H1 (cell line): ENCODE results near the gene SPEN. TPM values are rescaled to one million over a fixed set of nuclear protein-coding genes. Genes with fewer than 3 reads are reported as not detected.

Experiments
- CTCF ChIA-PET: fragments of 300-600 bp; sonication (Branson Sonifier 250); formaldehyde crosslinking; loops from one replicate; lab custom pipeline; 2021; ENCODE audit not compliant: partially characterized antibody; lab: Charles Lee
- POLR2A ChIA-PET: fragments of 300-600 bp; sonication (Branson Sonifier 250); formaldehyde crosslinking; loops from one replicate; lab custom pipeline; 2021; ENCODE audit warnings: inconsistent platforms; ENCODE audit not compliant: partially characterized antibody; lab: Charles Lee
- DNase-seq, 2 experiments: peaks; one replicate each; pipeline versions ENCODE4 v3.0.0 to v3.0.0-alpha.2; 2010 to 2022; ENCODE audit warnings: low spot score in 2 of 2, low read depth in 1 of 2, mixed read lengths in 1 of 2
- FAIRE-seq: peaks from 2 replicates; lab custom pipeline; 2011; peaks lifted over from hg19 to GRCh38; lab: Jason Lieb, UNC
- H2AFZ ChIP-seq: 2 replicates; pipeline ENCODE4 v1.8.1; 2012; ENCODE audit warnings: low read length, inconsistent platforms
- H2AK5ac ChIP-seq: 2 replicates; pipeline ENCODE4 v1.6.1; 2013; ENCODE audit warnings: low read depth, low read length
- H2BK120ac ChIP-seq: replicated peaks from 2 replicates; pipeline ENCODE3; 2013; ENCODE audit warnings: low read depth, low read length, inconsistent platforms
- H2BK12ac ChIP-seq: 2 replicates; pipeline ENCODE4 v1.6.1; 2013; ENCODE audit warnings: low read depth, low read length
- H2BK15ac ChIP-seq: 2 replicates; pipeline ENCODE4 v1.6.1; 2013; ENCODE audit warnings: low read length
- H2BK20ac ChIP-seq: 2 replicates; pipeline ENCODE4 v1.6.1; 2013; ENCODE audit warnings: low read length
- H2BK5ac ChIP-seq: 2 replicates; pipeline ENCODE4 v1.6.1; 2013; ENCODE audit warnings: low read depth, low read length
- H3K14ac ChIP-seq: 2 replicates; pipeline ENCODE4 v1.6.1; 2013; ENCODE audit warnings: inconsistent platforms; ENCODE audit not compliant: insufficient read length
- H3K18ac ChIP-seq: 2 replicates; pipeline ENCODE4 v1.6.1; 2013; ENCODE audit warnings: low read length; ENCODE audit errors: extremely low read depth
- H3K23ac ChIP-seq: 2 replicates; pipeline ENCODE4 v1.6.1; 2013; ENCODE audit warnings: inconsistent platforms; ENCODE audit not compliant: insufficient read length
- H3K23me2 ChIP-seq: 2 replicates; pipeline ENCODE4 v1.6.1; 2013; ENCODE audit warnings: low read depth, low read length
- H3K27ac ChIP-seq: 2 replicates; pipeline ENCODE4 v1.6.1; 2011; ENCODE audit warnings: low read depth, low read length, inconsistent platforms
- H3K27me3 ChIP-seq, 4 experiments: replicated peaks in 1 of 4; 1 replicate in 1 of 4; 2 replicates in 3 of 4; pipeline versions ENCODE4 v1.6.1 to v1.8.1; 2011 to 2013; ENCODE audit warnings: low read length in 3 of 4, mild to moderate bottlenecking in 3 of 4, inconsistent platforms in 2 of 4, mixed read lengths in 2 of 4, moderate library complexity in 1 of 4; ENCODE audit not compliant: control insufficient read depth in 3 of 4, insufficient read depth in 3 of 4; ENCODE audit errors: extremely low read depth in 1 of 4
- H3K36me3 ChIP-seq, 4 experiments: 2 replicates each; pipeline versions ENCODE4 v1.6.1 to v1.8.1; 2011 to 2013; ENCODE audit warnings: mild to moderate bottlenecking in 4 of 4, low read length in 3 of 4, moderate library complexity in 2 of 4, control low read depth in 1 of 4, inconsistent platforms in 1 of 4; ENCODE audit not compliant: insufficient read depth in 4 of 4, control insufficient read depth in 2 of 4
- H3K4ac ChIP-seq: replicated peaks from 2 replicates; pipeline ENCODE3; 2013; ENCODE audit warnings: low read length, low read depth, mixed read lengths, inconsistent platforms; ENCODE audit not compliant: insufficient read length
- H3K4me1 ChIP-seq, 4 experiments: replicated peaks in 1 of 4; 1 replicate in 1 of 4; 2 replicates in 3 of 4; pipeline versions ENCODE4 v1.6.1 to v1.8.1; 2011 to 2013; ENCODE audit warnings: low read length in 3 of 4, inconsistent platforms in 2 of 4, mixed read lengths in 1 of 4; ENCODE audit not compliant: insufficient read depth in 4 of 4, control insufficient read depth in 3 of 4
- H3K4me2 ChIP-seq, 2 experiments: 2 replicates each; pipeline versions ENCODE4 v1.6.1 to v1.8.1; 2011 to 2013; ENCODE audit warnings: low read depth in 2 of 2, low read length in 2 of 2, control low read depth in 1 of 2, inconsistent platforms in 1 of 2, mild to moderate bottlenecking in 1 of 2; ENCODE audit not compliant: insufficient read depth in 1 of 2
- H3K4me3 ChIP-seq, 4 experiments: fragments of 200-600, 300-600 bp in 1 of 4; sonication (generic), shearing (Covaris generic), sonication (Bioruptor Twin) in 1 of 4; 2 replicates each; pipeline versions ENCODE4 v1.5.1 to v1.8.1; 2011 to 2016; ENCODE audit warnings: low read length in 4 of 4, low read depth in 3 of 4, control low read depth in 2 of 4, inconsistent platforms in 2 of 4, mild to moderate bottlenecking in 2 of 4, mixed read lengths in 1 of 4, moderate library complexity in 1 of 4; ENCODE audit not compliant: insufficient read depth in 2 of 4; ENCODE audit errors: extremely low read depth in 1 of 4
- H3K56ac ChIP-seq: replicated peaks from 2 replicates; pipeline ENCODE3; 2013; ENCODE audit warnings: low read depth, mild to moderate bottlenecking, mixed read lengths, low read length, inconsistent platforms; ENCODE audit not compliant: insufficient read length
- H3K79me1 ChIP-seq: 2 replicates; pipeline ENCODE4 v1.6.1; 2013; ENCODE audit warnings: low read depth, low read length, control low read depth
- H3K79me2 ChIP-seq, 2 experiments: 2 replicates each; pipeline versions ENCODE4 v1.6.1 to v1.8.1; 2012 to 2013; ENCODE audit warnings: low read length in 2 of 2, mild to moderate bottlenecking in 2 of 2, inconsistent platforms in 1 of 2; ENCODE audit not compliant: insufficient read depth in 2 of 2, control insufficient read depth in 1 of 2
- H3K9ac ChIP-seq, 4 experiments: replicated peaks in 1 of 4; 1 replicate in 1 of 4; 2 replicates in 3 of 4; pipeline versions ENCODE4 v1.6.1 to v1.8.1; 2011 to 2013; ENCODE audit warnings: low read depth in 3 of 4, low read length in 3 of 4, control low read depth in 2 of 4, mild to moderate bottlenecking in 2 of 4, moderate library complexity in 2 of 4, inconsistent platforms in 1 of 4; ENCODE audit errors: extremely low read depth in 1 of 4
- H3K9me3 ChIP-seq, 2 experiments: 2 replicates each; pipeline versions ENCODE4 v1.6.1 to v1.8.1; 2012 to 2013; ENCODE audit warnings: mild to moderate bottlenecking in 2 of 2, moderate library complexity in 2 of 2, control low read depth in 1 of 2, inconsistent platforms in 1 of 2, low read depth in 1 of 2, low read length in 1 of 2, mixed read lengths in 1 of 2; ENCODE audit not compliant: insufficient read depth in 2 of 2
- H4K20me1 ChIP-seq, 2 experiments: replicated peaks in 1 of 2; 2 replicates each; pipeline versions ENCODE3 to v1.8.1; 2011 to 2013; ENCODE audit warnings: inconsistent platforms in 2 of 2, low read length in 2 of 2, mild to moderate bottlenecking in 1 of 2; ENCODE audit not compliant: insufficient read depth in 2 of 2, control insufficient read depth in 1 of 2
- H4K5ac ChIP-seq: 2 replicates; pipeline ENCODE4 v1.6.1; 2013; ENCODE audit warnings: low read length, low read depth, mixed read lengths, inconsistent platforms; ENCODE audit not compliant: insufficient read length
- H4K8ac ChIP-seq: 2 replicates; pipeline ENCODE4 v1.8.0; 2013; ENCODE audit warnings: mild to moderate bottlenecking, moderate library complexity, low read length, inconsistent platforms; ENCODE audit not compliant: insufficient read depth; ENCODE audit errors: extremely low read depth
- H4K91ac ChIP-seq: replicated peaks from 2 replicates; pipeline ENCODE3; 2013; ENCODE audit warnings: low read length, mixed read lengths, inconsistent platforms; ENCODE audit not compliant: insufficient read length
- ASH2L ChIP-seq: fragments of 200-600, 300-600 bp; sonication (generic); IDR thresholded peaks from one replicate; pipeline ENCODE4 v1.7.1; 2017; ENCODE audit warnings: low read length
- JUN ChIP-seq: IDR thresholded peaks from 2 replicates; pipeline ENCODE4 v1.6.1; 2011; ENCODE audit warnings: low read depth, mild to moderate bottlenecking, improper control_type of control experiment, low read length
- KDM1A ChIP-seq: fragments of 200-600, 300-600 bp; sonication (generic); IDR thresholded peaks from 2 replicates; pipeline ENCODE4 v1.7.1; 2016; ENCODE audit warnings: mild to moderate bottlenecking, low read length, borderline replicate concordance
- KDM4A ChIP-seq: IDR thresholded peaks from one replicate; pipeline ENCODE4 v1.7.1; 2012; ENCODE audit warnings: low read depth, mild to moderate bottlenecking, moderate library complexity, low read length, inconsistent platforms; ENCODE audit not compliant: severe bottlenecking
- MAX ChIP-seq: IDR thresholded peaks from 2 replicates; pipeline ENCODE4 v1.6.1; 2012; ENCODE audit warnings: inconsistent platforms
- NRF1 ChIP-seq: IDR thresholded peaks from 2 replicates; pipeline ENCODE4 v1.6.1; 2011; ENCODE audit warnings: mild to moderate bottlenecking, low read depth, low read length, improper control_type of control experiment
- POLR2AphosphoS5 ChIP-seq: IDR thresholded peaks from 2 replicates; pipeline ENCODE4 v1.6.1; 2011; ENCODE audit warnings: low read depth, low read length
- RXRA ChIP-seq: IDR thresholded peaks from 2 replicates; pipeline ENCODE4 v1.6.1; 2011; ENCODE audit warnings: low read depth, mild to moderate bottlenecking, low read length, moderate library complexity; ENCODE audit not compliant: insufficient read depth
- SIRT6 ChIP-seq: IDR thresholded peaks from one replicate; pipeline ENCODE4 v1.7.1; 2012; ENCODE audit warnings: low read length, inconsistent platforms
- YY1 ChIP-seq: IDR thresholded peaks from 2 replicates; pipeline ENCODE4 v1.6.1; 2011; ENCODE audit warnings: low read depth, mild to moderate bottlenecking, low read length
- WGBS, 2 experiments: shearing (Covaris generic) in 1 of 2; methylation state at CpG; one replicate each; pipeline versions ENCODE4 v1.1.6 to v1.1.7; 2013 to 2015; ENCODE audit warnings: low lambda C conversion rate in 2 of 2, mixed read lengths in 2 of 2, inconsistent platforms in 1 of 2, low coverage in 1 of 2, missing lambda C conversion rate in 1 of 2; ENCODE audit not compliant: insufficient replicate concordance in 2 of 2, insufficient coverage in 1 of 2, insufficient read length in 1 of 2; ENCODE audit errors: extremely low coverage in 1 of 2, missing lambda C conversion rate in 1 of 2; 5-methylcytosine and 5-hydroxymethylcytosine counted together
- polyA plus RNA-seq, 7 experiments: library from polyadenylated mRNA; depleted of rRNA in 3 of 7; stranded (reverse) in 5 of 7; unstranded in 2 of 7; fragments of >200 nt in 5 of 7; fragments of 200-250 nt in 2 of 7; gene quantifications; 1 replicate in 5 of 7; 2 replicates in 1 of 7; 4 replicates in 1 of 7; pipeline versions ENCODE4 v1.2.1 to v1.2.3, GENCODE V29; 2011 to 2013; ENCODE audit warnings: missing spikeins in 2 of 7, mixed read lengths in 2 of 7
- total RNA-seq: library from RNA; stranded (reverse); fragmentation: NEBNext Ultra II Directional; extraction: Animal tissue kit (Norgen Biotek cat#: 25700); gene quantifications from 2 replicates; pipeline ENCODE4 v1.2.1, GENCODE V29; 2021

Gene SPEN
- total and polyA plus RNA-seq, 2 of the 8 experiments (the other 6 are each of a cell fraction or from before 2014, with no cell fraction given) = 12.5 to 52.1 TPM

GRCh38 chr1:15928971-15929965 is 81.8 kb downstream of the SPEN start:
- H3K79me1 ChIP-seq = no peaks in the 10 kb centered on the region; the same call in 1 of the 2 replicates
- TF ChIP-seq MAX = no peak
- TF ChIP-seq POLR2AphosphoS5 = no peak
- TF ChIP-seq JUN = no peak
- TF ChIP-seq ASH2L = no peak
- no peak for TF ChIP-seq NRF1
- TF ChIP-seq KDM1A = no peak
- no peak for TF ChIP-seq KDM4A
- TF ChIP-seq RXRA = no peak
- no peak for TF ChIP-seq SIRT6
- no peak for TF ChIP-seq YY1

More at GRCh38 chr1:15928971-15929965, 81.8 kb downstream of the SPEN start:
- Histone ChIP-seq H3K4me1 (no peaks in the 10 kb centered on the region), H3K23me2 (no peaks in the 10 kb centered on the region), H3K79me2 (no peaks in the 10 kb centered on the region), H3K4ac (no peak overlapping the region), H2BK20ac (no peak overlapping the region), H4K91ac (no peak overlapping the region), H4K5ac (no peak overlapping the region), H3K9me3 (no peaks in the 10 kb centered on the region), H3K56ac (no peak overlapping the region), H3K4me3 (no peak overlapping the region), H3K9ac (no peak overlapping the region), H4K8ac (no peak overlapping the region), H3K23ac (no peak overlapping the region), H3K14ac (no peak overlapping the region), H2BK120ac (no peak overlapping the region), H2AK5ac (no peak overlapping the region), H3K27me3 (no peaks in the 10 kb centered on the region), H4K20me1 (peaks cover 1 to 4% of the 10 kb centered on the region in 2 experiments), H2BK5ac (no peak overlapping the region), H3K4me2 (no peak overlapping the region), H3K27ac (no peak overlapping the region), H2AFZ (no peak overlapping the region), H2BK15ac (no peak overlapping the region), H3K18ac (no peak overlapping the region), H3K36me3 (peaks cover 29 to 68% (median 42%) of the 10 kb centered on the region in 4 experiments), H2BK12ac (no peak overlapping the region)
- CTCF ChIA-PET = interaction anchor here (0.7 to 1.6 kb wide), 3 partner anchors 53 to 137 kb away, joined by 3 to 6 read pairs (median 5); no protein-coding TSS in a partner anchor
- no peak for FAIRE-seq
- DNase-seq = no peak
- 94% methylated on average over 17 of the region's 17 CpGs; no CpG with 5 or more reads in 1 of the 2 experiments for WGBS, 2 experiments
- POLR2A ChIA-PET = no interaction called here
